KMS-11 (cell line): ENCODE measurements around the gene FAR2.

Experiments
- H2AFZ ChIP-seq: fragments of 200-600 bp; sonication (generic); 2 replicates; pipeline ENCODE4 v1.6.1; 2016; ENCODE audit warnings: antibody characterized with exemption, mixed run types, low read depth
- H3K27ac ChIP-seq: fragments of 200-600 bp; sonication (generic); 2 replicates; pipeline ENCODE4 v1.6.1; 2016; ENCODE audit warnings: mild to moderate bottlenecking, mixed run types
- H3K27me3 ChIP-seq: fragments of 200-600 bp; sonication (generic); 2 replicates; pipeline ENCODE4 v1.6.1; 2017; ENCODE audit warnings: mild to moderate bottlenecking, low read depth, mixed run types, moderate library complexity; ENCODE audit not compliant: insufficient read depth
- H3K36me3 ChIP-seq: fragments of 200-600 bp; sonication (generic); 2 replicates; pipeline ENCODE4 v1.6.1; 2017; ENCODE audit warnings: mild to moderate bottlenecking, mixed run types; ENCODE audit not compliant: insufficient read depth
- H3K4me1 ChIP-seq: fragments of 200-600 bp; sonication (generic); 2 replicates; pipeline ENCODE4 v1.6.1; 2016; ENCODE audit warnings: mild to moderate bottlenecking, low read depth, mixed run types; ENCODE audit not compliant: poor library complexity, severe bottlenecking
- H3K4me2 ChIP-seq: fragments of 200-600 bp; sonication (generic); 2 replicates; pipeline ENCODE4 v1.7.0; 2016; ENCODE audit warnings: mild to moderate bottlenecking, mixed run types
- H3K4me3 ChIP-seq: fragments of 200-600 bp; sonication (generic); IDR thresholded peaks from 2 replicates; pipeline ENCODE4 v1.6.1; 2017; ENCODE audit warnings: low read depth, low read length, mixed read lengths; ENCODE audit not compliant: insufficient read depth
- H3K79me2 ChIP-seq: fragments of 200-600 bp; sonication (generic); 2 replicates; pipeline ENCODE4 v1.6.1; 2016; ENCODE audit warnings: low read depth, mixed run types; ENCODE audit not compliant: insufficient read depth
- H3K9ac ChIP-seq: fragments of 200-600 bp; sonication (generic); 2 replicates; pipeline ENCODE4 v1.6.1; 2016; ENCODE audit warnings: mild to moderate bottlenecking, mixed run types
- H4K20me1 ChIP-seq: fragments of 200-600 bp; sonication (generic); 2 replicates; pipeline ENCODE4 v1.6.1; 2016; ENCODE audit warnings: mild to moderate bottlenecking, mixed run types; ENCODE audit not compliant: insufficient read depth
- CTCF ChIP-seq: fragments of 200-600 bp; sonication (generic); conservative IDR thresholded peaks from 2 replicates; pipeline ENCODE4 v1.6.1; 2017; ENCODE audit warnings: low read depth, mild to moderate bottlenecking, antibody characterized with exemption, low read length, moderate library complexity, mixed read lengths

Gene FAR2

GRCh38 chr12:29270446-29270845 is 121.4 kb downstream of the FAR2 start:
- Histone ChIP-seq H3K4me2 (no peak overlapping the region), H3K27ac (no peak overlapping the region), H4K20me1 (no peaks in the 10 kb centered on the region), H3K4me1 (no peaks in the 10 kb centered on the region), H3K4me3 (no peak overlapping the region), H3K9ac (no peak overlapping the region), H3K27me3 (no peaks in the 10 kb centered on the region), H3K36me3 (no peaks in the 10 kb centered on the region), H2AFZ (no peak overlapping the region), H3K79me2 (no peaks in the 10 kb centered on the region)
- TF ChIP-seq CTCF: no peak

GRCh38 chr12:29273178-29273843 is 124.2 kb downstream of the FAR2 start:
- no peak for TF ChIP-seq CTCF

GRCh38 chr12:29275834-29276233 is 126.8 kb downstream of the FAR2 start:
- H3K4me2 ChIP-seq: no peak overlapping the region

More at GRCh38 chr12:29273178-29273843, 124.2 kb downstream of the FAR2 start:
- no peak overlapping the region for H3K4me3 ChIP-seq
- H3K27ac ChIP-seq: no peak overlapping the region
- no peaks in the 10 kb centered on the region for H3K79me2 ChIP-seq
- H3K9ac ChIP-seq: no peak overlapping the region
- no peaks in the 10 kb centered on the region for H4K20me1 ChIP-seq
- H3K4me2 ChIP-seq: no peak overlapping the region
- H3K27me3 ChIP-seq: no peaks in the 10 kb centered on the region
- no peaks in the 10 kb centered on the region for H3K36me3 ChIP-seq
- no peaks in the 10 kb centered on the region for H3K4me1 ChIP-seq
- H2AFZ ChIP-seq: no peak overlapping the region

GRCh38 chr12:29277231-29277630 is 128.2 kb downstream of the FAR2 start:
- H3K4me1 ChIP-seq: no peaks in the 10 kb centered on the region
- TF ChIP-seq CTCF: no peak
- no peaks in the 10 kb centered on the region for H3K27me3 ChIP-seq
- no peak overlapping the region for H3K4me3 ChIP-seq
- H2AFZ ChIP-seq: no peak overlapping the region
- no peaks in the 10 kb centered on the region for H3K79me2 ChIP-seq
- no peaks in the 10 kb centered on the region for H3K36me3 ChIP-seq
- H3K27ac ChIP-seq: no peak overlapping the region
- H4K20me1 ChIP-seq: no peaks in the 10 kb centered on the region
- no peak overlapping the region for H3K9ac ChIP-seq
- no peak overlapping the region for H3K4me2 ChIP-seq

More at GRCh38 chr12:29275834-29276233, 126.8 kb downstream of the FAR2 start:
- Histone ChIP-seq H3K36me3 (no peaks in the 10 kb centered on the region), H3K79me2 (no peaks in the 10 kb centered on the region), H3K27ac (no peak overlapping the region), H4K20me1 (no peaks in the 10 kb centered on the region), H3K27me3 (no peaks in the 10 kb centered on the region), H3K4me3 (no peak overlapping the region), H3K9ac (no peak overlapping the region), H2AFZ (no peak overlapping the region), H3K4me1 (no peaks in the 10 kb centered on the region)
- no peak for TF ChIP-seq CTCF
